ENCODE results near the gene ST3GAL3.

DNA sequence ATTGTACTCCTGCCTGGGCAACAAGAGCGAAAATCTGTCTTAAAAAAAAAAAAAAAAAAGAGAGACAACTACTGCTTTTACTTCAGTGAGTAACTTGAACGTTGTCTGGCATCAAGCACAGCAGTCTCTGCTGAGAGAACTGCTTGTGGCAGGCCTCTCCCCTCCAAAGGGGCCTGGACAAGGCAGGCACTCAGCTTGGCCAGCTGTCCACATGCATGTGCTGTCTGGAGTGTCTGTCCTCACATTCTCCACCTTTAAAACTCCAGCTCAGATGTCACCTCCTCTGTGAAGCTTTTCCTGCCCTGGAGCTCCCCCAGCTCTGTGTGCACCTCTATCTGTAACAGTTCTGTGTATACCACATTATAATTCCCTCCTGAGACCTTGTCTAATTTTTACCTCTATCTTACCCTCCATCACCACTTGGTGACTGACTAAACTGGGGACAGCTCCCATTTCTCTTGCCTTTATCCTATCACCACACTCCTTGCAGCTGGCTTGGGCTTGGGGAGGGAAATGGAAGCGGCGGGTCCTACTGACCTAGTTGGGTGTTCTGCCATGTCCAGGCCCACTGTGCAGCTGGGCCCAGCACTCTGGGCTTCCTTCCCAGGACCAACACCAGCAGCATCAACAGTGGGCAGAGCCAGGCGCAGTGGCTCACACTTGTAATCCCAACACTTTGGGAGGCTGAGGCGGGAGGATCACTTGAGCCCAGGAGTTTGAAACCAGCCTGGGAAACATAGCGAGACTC lies 154.8 kb downstream of the ST3GAL3 start:
- TF ChIP-seq EZH2phosphoT487 (IDR thresholded peaks at IDR 0.05) (no peak), EZH2 (IDR thresholded peaks at IDR 0.05) (no peak)
